Vagina (tissue), 2 donors: ENCODE data around the gene PLA2G4A.

Source experiments
- POLR2A ChIP-seq, 2 donors: fragments of 450-650 bp; IDR thresholded peaks; one replicate each; pipeline ENCODE4 v1.6.1; 2017; ENCODE audit warnings: antibody characterized with exemption in 2 of 2, mild to moderate bottlenecking in 2 of 2, moderate library complexity in 2 of 2
- POLR2AphosphoS5 ChIP-seq, 2 donors: sonication (generic); formaldehyde crosslinking; IDR thresholded peaks; one replicate each; pipeline ENCODE4 v1.9.0; 2017; ENCODE audit warnings: antibody characterized with exemption in 2 of 2, mild to moderate bottlenecking in 2 of 2, low read depth in 1 of 2; ENCODE audit not compliant: insufficient read depth in 1 of 2
- TF ChIP-seq, protein P1 (sequence below), 3 experiments: fragments of 450-650 bp in 2 of 3; fragments of 200-600 bp in 1 of 3; sonication (generic) in 1 of 3; IDR thresholded peaks; one replicate each; pipeline ENCODE4 v1.5.1; 2017 to 2019; ENCODE audit warnings: antibody characterized with exemption in 3 of 3, mild to moderate bottlenecking in 2 of 3, moderate library complexity in 2 of 3

DNA sequence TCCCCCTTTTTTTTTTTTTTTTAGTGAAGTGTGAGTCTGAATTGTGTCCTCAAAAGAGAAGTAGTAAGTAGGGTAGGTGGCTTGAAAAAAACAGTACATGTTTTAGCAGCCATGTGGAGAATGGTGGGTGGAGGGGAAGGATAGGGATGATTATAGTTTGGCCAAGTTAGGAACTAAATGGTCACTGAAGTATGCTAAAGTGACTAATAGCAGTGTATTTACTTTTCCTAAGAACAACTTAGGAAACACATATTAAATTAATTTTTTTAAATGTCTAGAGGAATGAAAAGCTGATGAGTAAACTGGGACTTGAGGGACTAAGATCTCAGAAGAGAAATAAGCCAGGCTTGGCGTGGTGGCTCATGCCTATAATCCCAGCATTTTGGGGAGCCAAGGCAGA is 55.5 kb downstream of the PLA2G4A start:
- TF ChIP-seq, protein P1, sequence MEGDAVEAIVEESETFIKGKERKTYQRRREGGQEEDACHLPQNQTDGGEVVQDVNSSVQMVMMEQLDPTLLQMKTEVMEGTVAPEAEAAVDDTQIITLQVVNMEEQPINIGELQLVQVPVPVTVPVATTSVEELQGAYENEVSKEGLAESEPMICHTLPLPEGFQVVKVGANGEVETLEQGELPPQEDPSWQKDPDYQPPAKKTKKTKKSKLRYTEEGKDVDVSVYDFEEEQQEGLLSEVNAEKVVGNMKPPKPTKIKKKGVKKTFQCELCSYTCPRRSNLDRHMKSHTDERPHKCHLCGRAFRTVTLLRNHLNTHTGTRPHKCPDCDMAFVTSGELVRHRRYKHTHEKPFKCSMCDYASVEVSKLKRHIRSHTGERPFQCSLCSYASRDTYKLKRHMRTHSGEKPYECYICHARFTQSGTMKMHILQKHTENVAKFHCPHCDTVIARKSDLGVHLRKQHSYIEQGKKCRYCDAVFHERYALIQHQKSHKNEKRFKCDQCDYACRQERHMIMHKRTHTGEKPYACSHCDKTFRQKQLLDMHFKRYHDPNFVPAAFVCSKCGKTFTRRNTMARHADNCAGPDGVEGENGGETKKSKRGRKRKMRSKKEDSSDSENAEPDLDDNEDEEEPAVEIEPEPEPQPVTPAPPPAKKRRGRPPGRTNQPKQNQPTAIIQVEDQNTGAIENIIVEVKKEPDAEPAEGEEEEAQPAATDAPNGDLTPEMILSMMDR (IDR thresholded peaks at IDR 0.05) = no peak
- TF ChIP-seq POLR2A (IDR thresholded peaks at IDR 0.05) (no peak), POLR2AphosphoS5 (IDR thresholded peaks at IDR 0.05; ENCODE audit: insufficient read depth in 1 of 2, low read depth in 1 of 2) (no peak)
